NB4 (cell line): ENCODE data around the gene KRTAP10-8.

Experiments used
- CTCF ChIP-seq: IDR thresholded peaks from one replicate; pipeline ENCODE4 v1.5.1; 2012; ENCODE audit warnings: low read depth, low read length
- MAX ChIP-seq: IDR thresholded peaks from 2 replicates; pipeline ENCODE4 v1.6.1; 2011; ENCODE audit warnings: low read depth, low read length
- MYC ChIP-seq: IDR thresholded peaks from 2 replicates; pipeline ENCODE4 v1.6.1; 2011; ENCODE audit warnings: low read depth, low read length
- POLR2A ChIP-seq: IDR thresholded peaks from 2 replicates; pipeline ENCODE4 v1.6.1; 2011; ENCODE audit warnings: mild to moderate bottlenecking; ENCODE audit not compliant: insufficient read length; ENCODE audit errors: extremely low read depth

GRCh38 chr21:44609193-44609592, 2.7 kb upstream of the KRTAP10-8 start:
- TF ChIP-seq CTCF (no peak), POLR2A (no peak), MAX (no peak), MYC (no peak)
